CD4-positive, CD25-positive, alpha-beta regulatory T cell (primary cell): ENCODE data around the gene CFAP54. TPM values are rescaled to one million over a fixed set of nuclear protein-coding genes. Genes with fewer than 3 reads are reported as not detected.

ENCODE experiments used
- ATAC-seq, 2 donors: fragments of 150-1000 bp; cut with Tn5 transposase; one replicate each; pipeline ENCODE4 v1.10.0; 2021; ENCODE audit warnings: low read depth in 2 of 2, moderate number of reproducible peaks in 2 of 2, moderate library complexity in 1 of 2
- DNase-seq, 3 donors: peaks; one replicate each; pipeline versions ENCODE4 v3.0.0 to v3.0.0-alpha.2; 2012 to 2022; ENCODE audit warnings: mixed read lengths in 1 of 3
- H3K27ac ChIP-seq: one replicate; pipeline ENCODE4 v1.7.0; 2013; ENCODE audit warnings: mild to moderate bottlenecking, low read length; ENCODE audit not compliant: insufficient read depth, poor library complexity, severe bottlenecking
- H3K27me3 ChIP-seq: one replicate; pipeline ENCODE4 v1.7.0; 2013; ENCODE audit warnings: low read length; ENCODE audit not compliant: control insufficient read depth, insufficient read depth
- H3K36me3 ChIP-seq: one replicate; pipeline ENCODE4 v1.7.0; 2013; ENCODE audit warnings: mild to moderate bottlenecking, low read length, moderate library complexity; ENCODE audit not compliant: control insufficient read depth, insufficient read depth
- H3K4me1 ChIP-seq: 2 replicates; pipeline ENCODE4 v1.7.0; 2013; ENCODE audit warnings: mild to moderate bottlenecking, low read length; ENCODE audit not compliant: insufficient read depth, control insufficient read depth, poor library complexity, severe bottlenecking
- H3K4me3 ChIP-seq: one replicate; pipeline ENCODE4 v1.7.0; 2013; ENCODE audit warnings: low read depth, mild to moderate bottlenecking, low read length, moderate library complexity
- H3K9me3 ChIP-seq, 2 experiments: 1 replicate in 1 of 2; 2 replicates in 1 of 2; pipeline ENCODE4 v1.7.0; 2013; ENCODE audit warnings: low read length in 2 of 2, mild to moderate bottlenecking in 1 of 2, moderate library complexity in 1 of 2; ENCODE audit not compliant: control insufficient read depth in 2 of 2
- H3K27ac Mint-ChIP-seq, 3 donors: one replicate each; pipeline ENCODE4 v1.8.0; 2020 to 2022; ENCODE audit warnings: mild to moderate bottlenecking in 3 of 3, mixed read lengths in 3 of 3, moderate library complexity in 2 of 3
- H3K27me3 Mint-ChIP-seq: one replicate; pipeline ENCODE4 v1.8.0; 2022; ENCODE audit warnings: mild to moderate bottlenecking, mixed read lengths
- H3K36me3 Mint-ChIP-seq: one replicate; pipeline ENCODE4 v1.8.0; 2020; ENCODE audit warnings: mixed read lengths
- H3K4me1 Mint-ChIP-seq, 4 donors: one replicate each; pipeline ENCODE4 v1.8.0; 2020 to 2022; ENCODE audit warnings: mixed read lengths in 4 of 4, mild to moderate bottlenecking in 1 of 4
- H3K4me3 Mint-ChIP-seq, 4 donors: one replicate each; pipeline ENCODE4 v1.8.0; 2020 to 2022; ENCODE audit warnings: mild to moderate bottlenecking in 4 of 4, mixed read lengths in 4 of 4, moderate library complexity in 3 of 4
- H3K9me3 Mint-ChIP-seq, 7 donors: one replicate each; pipeline ENCODE4 v1.8.0; 2020 to 2022; ENCODE audit warnings: mixed read lengths in 7 of 7, mild to moderate bottlenecking in 3 of 7, moderate library complexity in 2 of 7
- polyA plus RNA-seq, 4 donors: library from polyadenylated mRNA; unstranded; fragments of 300-500 nt; fragmentation: Illumina TruSeq; gene quantifications; one replicate each; pipeline ENCODE4 v1.2.3, GENCODE V29; 2021
- total RNA-seq: library from RNA; stranded (reverse); gene quantifications from one replicate; pipeline ENCODE4 v1.2.3, GENCODE V29; 2022

CFAP54 gene
- 0.27 TPM for total RNA-seq
- polyA plus RNA-seq, result under 1 TPM in 2 of 4 donors, not detected in 2; 0.07 to 0.32 TPM

GRCh38 chr12:96489392-96490056, at the start of gene CFAP54:
Gene CFAP54, plus strand, starts transcription at chr12:96489577. Its CDS starts 33 bp downstream, at chr12:96489610.
- peaks cover 8 to 26% (median 18%) of the 10 kb centered on the region in 4 donors for H3K4me1 Mint-ChIP-seq
- H3K27me3 Mint-ChIP-seq, result peaks cover 31% of the 10 kb centered on the region
- ATAC-seq, result peak; percentile 93 to 95
- H3K4me3 Mint-ChIP-seq, result peak within 1 kb of the TSS; percentile 83 to 91 (median 90)
- Histone ChIP-seq H3K27ac (no peak within 1 kb of the TSS), H3K9me3 (no peaks in the 10 kb centered on the region), H3K4me1 (peaks cover 17% of the 10 kb centered on the region), H3K4me3 (peak within 1 kb of the TSS; percentile 67), H3K27me3 (no peaks in the 10 kb centered on the region), H3K36me3 (no peaks in the 10 kb centered on the region)
- no peaks in the 10 kb centered on the region for H3K9me3 Mint-ChIP-seq
- H3K27ac Mint-ChIP-seq, result peak within 1 kb of the TSS; percentile 90 to 95 (median 92)
- DNase-seq, result peak; percentile 91 to 94 (median 93)
- no peaks in the 10 kb centered on the region for H3K36me3 Mint-ChIP-seq

GRCh38 chr12:96441816-96442215, 47.6 kb upstream of the CFAP54 start:
- Mint-ChIP-seq H3K27ac (peak overlapping the region; percentile 34 to 78 (median 56)), H3K36me3 (no peaks in the 10 kb centered on the region), H3K27me3 (no peaks in the 10 kb centered on the region), H3K9me3 (peaks cover 0 to 2% (median 0%) of the 10 kb centered on the region in 7 donors), H3K4me3 (no peak overlapping the region), H3K4me1 (peaks cover 19 to 44% (median 30%) of the 10 kb centered on the region in 4 donors)
- Histone ChIP-seq H3K27ac (no peak overlapping the region), H3K9me3 (no peaks in the 10 kb centered on the region), H3K4me3 (no peak overlapping the region), H3K27me3 (no peaks in the 10 kb centered on the region), H3K36me3 (no peaks in the 10 kb centered on the region), H3K4me1 (peaks cover 22% of the 10 kb centered on the region)
- DNase-seq, result no peak
- ATAC-seq, result no peak

- Histone ChIP-seq H3K36me3 (no peaks in the 10 kb centered on the region), H3K4me3 (no peak overlapping the region), H3K27me3 (no peaks in the 10 kb centered on the region), H3K4me1 (peaks cover 25% of the 10 kb centered on the region), H3K27ac (no peak overlapping the region), H3K9me3 (no peaks in the 10 kb centered on the region)
- no peaks in the 10 kb centered on the region for H3K27me3 Mint-ChIP-seq
- peaks cover 0 to 2% (median 0%) of the 10 kb centered on the region in 7 donors for H3K9me3 Mint-ChIP-seq
- DNase-seq (no peak), ATAC-seq (no peak)
- H3K27ac Mint-ChIP-seq, result peak overlapping the region in 2 of 3 donors; percentile 59 to 78
- no peaks in the 10 kb centered on the region for H3K36me3 Mint-ChIP-seq
- peaks cover 19 to 41% (median 30%) of the 10 kb centered on the region in 4 donors for H3K4me1 Mint-ChIP-seq
- no peak overlapping the region for H3K4me3 Mint-ChIP-seq
Measured at GRCh38 chr12:96442906-96443305, 46.5 kb upstream of the CFAP54 start.

GRCh38 chr12:96444399-96444798, 45.0 kb upstream of the CFAP54 start:
- peak overlapping the region; percentile 32 to 95 (median 55) for H3K27ac Mint-ChIP-seq
- DNase-seq, result no peak
- H3K27me3 ChIP-seq, result no peaks in the 10 kb centered on the region
- H3K36me3 Mint-ChIP-seq, result no peaks in the 10 kb centered on the region
- H3K4me3 Mint-ChIP-seq, result no peak overlapping the region
- no peak overlapping the region for H3K4me3 ChIP-seq
- ATAC-seq, result no peak
- no peaks in the 10 kb centered on the region for H3K9me3 ChIP-seq
- no peak overlapping the region for H3K27ac ChIP-seq
- H3K27me3 Mint-ChIP-seq, result no peaks in the 10 kb centered on the region
- peaks cover 25% of the 10 kb centered on the region for H3K4me1 ChIP-seq
- peaks cover 0 to 2% (median 0%) of the 10 kb centered on the region in 7 donors for H3K9me3 Mint-ChIP-seq
- no peaks in the 10 kb centered on the region for H3K36me3 ChIP-seq
- H3K4me1 Mint-ChIP-seq, result peaks cover 19 to 43% (median 30%) of the 10 kb centered on the region in 4 donors

- H3K36me3 ChIP-seq, result no peaks in the 10 kb centered on the region
- peaks cover 0 to 2% (median 0%) of the 10 kb centered on the region in 7 donors for H3K9me3 Mint-ChIP-seq
- H3K27ac Mint-ChIP-seq, result peak overlapping the region; percentile 94 to 97 (median 95)
- H3K4me1 ChIP-seq, result peaks cover 25% of the 10 kb centered on the region
- peak overlapping the region; percentile 92 for H3K27ac ChIP-seq
- H3K27me3 ChIP-seq, result no peaks in the 10 kb centered on the region
- peaks cover 19 to 41% (median 30%) of the 10 kb centered on the region in 4 donors for H3K4me1 Mint-ChIP-seq
- H3K9me3 ChIP-seq, result no peaks in the 10 kb centered on the region
- H3K4me3 Mint-ChIP-seq, result peak overlapping the region; percentile 1 to 81 (median 32)
- H3K36me3 Mint-ChIP-seq, result no peaks in the 10 kb centered on the region
- peak; percentile 56 to 94 (median 84) for DNase-seq
- ATAC-seq, result peak; percentile 99
- H3K27me3 Mint-ChIP-seq, result no peaks in the 10 kb centered on the region
- peak overlapping the region; percentile 77 for H3K4me3 ChIP-seq
Measured at GRCh38 chr12:96445691-96446583, 43.4 kb upstream of the CFAP54 start.

GRCh38 chr12:96447256-96447655, 42.1 kb upstream of the CFAP54 start:
- peaks cover 0 to 2% (median 0%) of the 10 kb centered on the region in 7 donors for H3K9me3 Mint-ChIP-seq
- H3K4me3 Mint-ChIP-seq, result no peak overlapping the region
- DNase-seq (no peak), ATAC-seq (no peak)
- H3K27ac Mint-ChIP-seq, result peak overlapping the region; percentile 82 to 97 (median 95)
- no peaks in the 10 kb centered on the region for H3K36me3 ChIP-seq
- no peaks in the 10 kb centered on the region for H3K9me3 ChIP-seq
- no peaks in the 10 kb centered on the region for H3K27me3 Mint-ChIP-seq
- no peak overlapping the region for H3K4me3 ChIP-seq
- no peaks in the 10 kb centered on the region for H3K36me3 Mint-ChIP-seq
- H3K27ac ChIP-seq, result no peak overlapping the region
- H3K4me1 ChIP-seq, result peaks cover 19% of the 10 kb centered on the region
- peaks cover 14 to 33% (median 28%) of the 10 kb centered on the region in 4 donors for H3K4me1 Mint-ChIP-seq
- H3K27me3 ChIP-seq, result no peaks in the 10 kb centered on the region

- Histone ChIP-seq H3K27ac (no peak overlapping the region), H3K27me3 (no peaks in the 10 kb centered on the region), H3K4me1 (peaks cover 19% of the 10 kb centered on the region), H3K4me3 (no peak overlapping the region), H3K9me3 (no peaks in the 10 kb centered on the region), H3K36me3 (no peaks in the 10 kb centered on the region)
- Mint-ChIP-seq H3K4me1 (peaks cover 14 to 28% (median 25%) of the 10 kb centered on the region in 4 donors), H3K9me3 (no peaks in the 10 kb centered on the region), H3K36me3 (no peaks in the 10 kb centered on the region), H3K27ac (peak overlapping the region in 2 of 3 donors; percentile 27 to 46), H3K27me3 (no peaks in the 10 kb centered on the region), H3K4me3 (peak overlapping the region in 1 of 4 donors; percentile 13)
- no peak for ATAC-seq
- DNase-seq, result no peak
Measured at GRCh38 chr12:96448300-96448699, 41.1 kb upstream of the CFAP54 start.
